Ishikawa (cell line): ENCODE measurements around the gene SMARCB1.

ENCODE experiments used
- EGR1 ChIP-seq: IDR thresholded peaks from 2 replicates; pipeline ENCODE4 v1.6.1; 2012
- RAD21 ChIP-seq: IDR thresholded peaks from 2 replicates; pipeline ENCODE4 v1.6.1; 2012; ENCODE audit warnings: low read depth
- TAF1 ChIP-seq: IDR thresholded peaks from 2 replicates; pipeline ENCODE4 v1.6.1; 2012; ENCODE audit warnings: low read depth, mild to moderate bottlenecking
- TCF12 ChIP-seq: IDR thresholded peaks from 2 replicates; pipeline ENCODE4 v1.6.1; 2012; ENCODE audit warnings: low read depth
- YY1 ChIP-seq: IDR thresholded peaks from 2 replicates; pipeline ENCODE4 v1.6.1; 2012; ENCODE audit warnings: low read depth

- TF ChIP-seq EGR1 (no peak), TAF1 (no peak), TCF12 (no peak), YY1 (no peak), RAD21 (no peak)
Observed at GRCh38 chr22:23777776-23778576, 8.8 kb upstream of the SMARCB1 start.
